HG02852 (cell line): ENCODE measurements around the gene IL2RA.
"Not testable (repeated sequence)": the region's sequence is repeated elsewhere in the genome, so short reads cannot be mapped to it uniquely, and the experiment has no call there.

Source experiments
- ATAC-seq: cut with Tn5 transposase; IDR thresholded peaks from one replicate; pipeline ENCODE4 v1.9.1; 2021; ENCODE audit warnings: mild to moderate bottlenecking, moderate library complexity; ENCODE audit not compliant: unreplicated experiment

IL2RA gene

GRCh38 chr10:6062101-6062771, at the start of gene IL2RA:
Gene IL2RA, minus strand, starts transcription at chr10:6062367. Its CDS starts 216 bp downstream, at chr10:6062151.
- no peak for ATAC-seq

- ATAC-seq, result no peak
These were observed 48.0 kb upstream of the IL2RA start for GRCh38 chr10:6110136-6110535.

GRCh38 chr10:6109444-6109775, 47.2 kb upstream of the IL2RA start:
- ATAC-seq, result no peak

GRCh38 chr10:6108631-6109443, 46.7 kb upstream of the IL2RA start:
- no peak for ATAC-seq

GRCh38 chr10:6108072-6108471, 45.9 kb upstream of the IL2RA start:
- ATAC-seq, result no peak

GRCh38 chr10:6107616-6108015, 45.4 kb upstream of the IL2RA start:
- ATAC-seq, result not testable (repeated sequence)

GRCh38 chr10:6103591-6103990, 41.4 kb upstream of the IL2RA start:
- ATAC-seq, result no peak

GRCh38 chr10:6102128-6102527, 40.0 kb upstream of the IL2RA start:
- no peak for ATAC-seq

- peak; percentile 82 for ATAC-seq
These were observed 39.0 kb upstream of the IL2RA start for GRCh38 chr10:6101181-6101580.

GRCh38 chr10:6100370-6100769, 38.2 kb upstream of the IL2RA start:
- no peak for ATAC-seq

GRCh38 chr10:6098156-6098555, 36.0 kb upstream of the IL2RA start:
- ATAC-seq, result no peak

- no peak for ATAC-seq
These were observed 34.9 kb upstream of the IL2RA start for GRCh38 chr10:6097063-6097462.

- no peak for ATAC-seq
These were observed 33.8 kb upstream of the IL2RA start for GRCh38 chr10:6095810-6096570.

GRCh38 chr10:6092731-6093130, 30.6 kb upstream of the IL2RA start:
- ATAC-seq, result no peak

GRCh38 chr10:6091630-6092029, 29.5 kb upstream of the IL2RA start:
- no peak for ATAC-seq

GRCh38 chr10:6089334-6090219, 27.4 kb upstream of the IL2RA start:
- peak; percentile 19 for ATAC-seq

- peak; percentile 82 for ATAC-seq
These were observed 26.7 kb upstream of the IL2RA start, which contains the start of gene RBM17 for GRCh38 chr10:6088721-6089333. Gene RBM17, plus strand, starts transcription at chr10:6089034. Its CDS starts 8,032 bp downstream, at chr10:6097066.

- peak; percentile 36 for ATAC-seq
These were observed 24.4 kb upstream of the IL2RA start for GRCh38 chr10:6086375-6087233.
